Liver (tissue), 3 donors: ENCODE data around the gene RACGAP1.

Experiments used
- ATF3 ChIP-seq: IDR thresholded peaks from 2 replicates; pipeline ENCODE4 v1.6.1; 2016; ENCODE audit warnings: antibody characterized with exemption
- CTCF ChIP-seq: fragments of 150-350 bp; IDR thresholded peaks from 2 replicates; pipeline ENCODE4 v1.5.1; 2017; ENCODE audit warnings: improper control_type of control experiment, low read depth, low read length; ENCODE audit not compliant: missing input control
- HNF4G ChIP-seq: IDR thresholded peaks from 2 replicates; pipeline ENCODE4 v1.6.1; 2016; ENCODE audit warnings: antibody characterized with exemption
- MAX ChIP-seq: IDR thresholded peaks from 2 replicates; pipeline ENCODE4 v1.6.1; 2016; ENCODE audit warnings: antibody characterized with exemption
- RAD21 ChIP-seq, 2 donors: IDR thresholded peaks; 2 replicates each; pipeline ENCODE4 v1.6.1; 2016; ENCODE audit warnings: antibody characterized with exemption in 2 of 2, mild to moderate bottlenecking in 2 of 2
- TAF1 ChIP-seq: conservative IDR thresholded peaks from 2 replicates; pipeline ENCODE4 v1.6.1; 2016; ENCODE audit warnings: antibody characterized with exemption, mild to moderate bottlenecking
- YY1 ChIP-seq: IDR thresholded peaks from 2 replicates; pipeline ENCODE4 v1.6.1; 2016; ENCODE audit warnings: antibody characterized with exemption, mild to moderate bottlenecking
- ZBTB33 ChIP-seq: IDR thresholded peaks from 2 replicates; pipeline ENCODE4 v1.6.1; 2016; ENCODE audit warnings: antibody characterized with exemption
- donor health status: healthy.
- donor health status: healthy.

GRCh38 chr12:49982246-49983087 lies 42.8 kb downstream of the RACGAP1 start:
- TF ChIP-seq ZBTB33, result no peak
- no peak for TF ChIP-seq CTCF
- no peak for TF ChIP-seq RAD21 (IDR thresholded peaks at IDR 0.05)
- no peak for TF ChIP-seq YY1
- no peak for TF ChIP-seq MAX
- no peak for TF ChIP-seq ATF3
- TF ChIP-seq HNF4G, result no peak
- TF ChIP-seq TAF1, result no peak
